H9 (cell line): ENCODE data around the gene ADAMTSL3. TPM values are rescaled to one million over a fixed set of nuclear protein-coding genes. Genes with fewer than 3 reads are reported as not detected.

Source experiments
- DNase-seq: peaks from one replicate; pipeline ENCODE4 v3.0.0-alpha.2; 2017
- H2AFZ ChIP-seq: one replicate; pipeline ENCODE4 v1.6.1; 2013; ENCODE audit warnings: mild to moderate bottlenecking, low read length, control low read depth, moderate library complexity
- H2AK5ac ChIP-seq: 2 replicates; pipeline ENCODE4 v1.6.1; 2013; ENCODE audit warnings: low read length, control low read depth, mixed read lengths; ENCODE audit not compliant: insufficient read length
- H2BK120ac ChIP-seq: one replicate; pipeline ENCODE4 v1.6.1; 2013; ENCODE audit warnings: low read depth, mild to moderate bottlenecking, low read length, control low read depth, inconsistent platforms; ENCODE audit not compliant: poor library complexity, severe bottlenecking
- H2BK12ac ChIP-seq: 2 replicates; pipeline ENCODE4 v1.6.1; 2013; ENCODE audit warnings: low read length, control low read depth, mixed read lengths, low read depth; ENCODE audit not compliant: insufficient read length
- H2BK15ac ChIP-seq: 2 replicates; pipeline ENCODE4 v1.6.1; 2013; ENCODE audit warnings: low read depth, low read length, control low read depth
- H2BK20ac ChIP-seq: one replicate; pipeline ENCODE4 v1.6.1; 2013; ENCODE audit warnings: low read depth, mild to moderate bottlenecking, low read length, control low read depth, inconsistent platforms; ENCODE audit not compliant: poor library complexity, severe bottlenecking
- H2BK5ac ChIP-seq: 2 replicates; pipeline ENCODE4 v1.6.1; 2013; ENCODE audit warnings: low read length, control low read depth, mixed read lengths; ENCODE audit not compliant: insufficient read length
- H3K14ac ChIP-seq: 2 replicates; pipeline ENCODE4 v1.6.1; 2013; ENCODE audit warnings: low read length, control low read depth; ENCODE audit not compliant: insufficient read depth
- H3K18ac ChIP-seq: 2 replicates; pipeline ENCODE4 v1.6.1; 2013; ENCODE audit warnings: low read depth, mild to moderate bottlenecking, mixed read lengths, low read length, control low read depth; ENCODE audit not compliant: insufficient read length
- H3K23ac ChIP-seq: 2 replicates; pipeline ENCODE4 v1.6.1; 2013; ENCODE audit warnings: low read length, control low read depth, mixed read lengths, low read depth; ENCODE audit not compliant: insufficient read length
- H3K23me2 ChIP-seq: 2 replicates; pipeline ENCODE4 v1.6.1; 2013; ENCODE audit warnings: low read depth, mild to moderate bottlenecking, mixed read lengths, low read length, control low read depth; ENCODE audit not compliant: insufficient read length, poor library complexity, severe bottlenecking
- H3K27ac ChIP-seq: 2 replicates; pipeline ENCODE4 v1.5.1; 2013; ENCODE audit warnings: low read length, control low read depth, mixed read lengths, low read depth; ENCODE audit not compliant: insufficient read length
- H3K27me3 ChIP-seq: 2 replicates; pipeline ENCODE4 v1.6.1; 2013; ENCODE audit warnings: low read length, control low read depth, inconsistent platforms; ENCODE audit not compliant: insufficient read depth
- H3K4ac ChIP-seq: 2 replicates; pipeline ENCODE4 v1.6.1; 2013; ENCODE audit warnings: low read depth, mild to moderate bottlenecking, control low read depth, inconsistent platforms, low read length, moderate library complexity
- H3K4me1 ChIP-seq: 2 replicates; pipeline ENCODE4 v1.6.1; 2013; ENCODE audit warnings: low read length, control low read depth, inconsistent platforms; ENCODE audit not compliant: insufficient read depth
- H3K4me2 ChIP-seq: 2 replicates; pipeline ENCODE4 v1.6.1; 2013; ENCODE audit warnings: low read length, control low read depth, mixed read lengths; ENCODE audit not compliant: insufficient read length, insufficient read depth
- H3K56ac ChIP-seq: 2 replicates; pipeline ENCODE4 v1.6.1; 2013; ENCODE audit warnings: low read depth, mild to moderate bottlenecking, mixed read lengths, low read length, control low read depth; ENCODE audit not compliant: insufficient read length
- H3K79me1 ChIP-seq: 2 replicates; pipeline ENCODE4 v1.6.1; 2013; ENCODE audit warnings: low read depth, mild to moderate bottlenecking, moderate library complexity, low read length, control low read depth, inconsistent platforms; ENCODE audit not compliant: insufficient read depth, poor library complexity, severe bottlenecking
- H3K79me2 ChIP-seq: 2 replicates; pipeline ENCODE4 v1.6.1; 2013; ENCODE audit warnings: low read length, control low read depth, inconsistent platforms; ENCODE audit not compliant: insufficient read depth
- H3K9ac ChIP-seq: 2 replicates; pipeline ENCODE4 v1.6.1; 2013; ENCODE audit warnings: low read length, control low read depth, mixed read lengths; ENCODE audit not compliant: insufficient read length; ENCODE audit errors: extremely low read depth
- H3K9me3 ChIP-seq: one replicate; pipeline ENCODE4 v1.6.1; 2013; ENCODE audit warnings: low read depth, low read length, inconsistent platforms; ENCODE audit not compliant: control insufficient read depth
- H3T11ph ChIP-seq: one replicate; pipeline ENCODE4 v1.6.1; 2013; ENCODE audit warnings: mild to moderate bottlenecking, low read length, control low read depth, inconsistent platforms
- H4K20me1 ChIP-seq: one replicate; pipeline ENCODE4 v1.6.1; 2013; ENCODE audit not compliant: control insufficient read depth, insufficient read length, insufficient read depth
- H4K5ac ChIP-seq: 2 replicates; pipeline ENCODE4 v1.6.1; 2013; ENCODE audit warnings: low read depth, mild to moderate bottlenecking, mixed read lengths, low read length, control low read depth; ENCODE audit not compliant: insufficient read length
- H4K8ac ChIP-seq: replicated peaks from 2 replicates; pipeline ENCODE4 v1.6.1; 2013; ENCODE audit warnings: low read length, control low read depth, mixed read lengths, low read depth; ENCODE audit not compliant: insufficient read length
- H4K91ac ChIP-seq: 2 replicates; pipeline ENCODE4 v1.6.1; 2013; ENCODE audit warnings: low read depth, mild to moderate bottlenecking, moderate library complexity, mixed read lengths, low read length, control low read depth; ENCODE audit not compliant: insufficient read length
- H3K27ac Mint-ChIP-seq, 3 experiments: 2 replicates in 2 of 3; 3 replicates in 1 of 3; pipeline ENCODE4 v1.8.0; 2020 to 2021; ENCODE audit warnings: mixed read lengths in 3 of 3, mild to moderate bottlenecking in 1 of 3, moderate library complexity in 1 of 3
- H3K27me3 Mint-ChIP-seq: 2 replicates; pipeline ENCODE4 v1.8.0; 2021; ENCODE audit warnings: low read depth, mild to moderate bottlenecking, moderate library complexity, mixed read lengths
- H3K36me3 Mint-ChIP-seq, 3 experiments: 2 replicates in 2 of 3; 3 replicates in 1 of 3; pipeline ENCODE4 v1.8.0; 2020 to 2021; ENCODE audit warnings: low read depth in 3 of 3, mixed read lengths in 3 of 3; ENCODE audit not compliant: insufficient read depth in 1 of 3
- H3K4me1 Mint-ChIP-seq, 2 experiments: 2 replicates each; pipeline ENCODE4 v1.8.0; 2020; ENCODE audit warnings: mixed read lengths in 2 of 2
- H3K4me3 Mint-ChIP-seq, 2 experiments: 2 replicates in 1 of 2; 3 replicates in 1 of 2; pipeline ENCODE4 v1.8.0; 2020 to 2021; ENCODE audit warnings: mild to moderate bottlenecking in 2 of 2, mixed read lengths in 2 of 2, moderate library complexity in 1 of 2
- H3K9me3 Mint-ChIP-seq, 2 experiments: 2 replicates in 1 of 2; 3 replicates in 1 of 2; pipeline ENCODE4 v1.8.0; 2020; ENCODE audit warnings: mild to moderate bottlenecking in 2 of 2, mixed read lengths in 2 of 2, moderate library complexity in 1 of 2
- CTCF ChIP-seq: fragments of 200-600 bp; sonication (generic); conservative IDR thresholded peaks from 3 replicates; pipeline ENCODE4 v1.8.0; 2021; ENCODE audit warnings: antibody characterized with exemption, mild to moderate bottlenecking
- WGBS: extraction: QIAGEN DNeasy Blood & Tissue Kit; methylation state at CpG from one replicate; pipeline ENCODE4 v1.1.7; 2013; ENCODE audit warnings: missing lambda C conversion rate, low lambda C conversion rate, mixed read lengths; ENCODE audit not compliant: insufficient read length; ENCODE audit errors: extremely low coverage; 5-methylcytosine and 5-hydroxymethylcytosine counted together
- total RNA-seq: library from RNA; stranded (reverse); gene quantifications from 2 replicates; pipeline ENCODE4 v1.2.1, GENCODE V29; 2021

Gene ADAMTSL3
- total RNA-seq, 1 experiment from 2014 or later: 0.39 TPM

- H2BK12ac ChIP-seq: no peak overlapping the region
- H3K9ac ChIP-seq: no peak overlapping the region
- no peaks in the 10 kb centered on the region for H3K27me3 ChIP-seq
- no peaks in the 10 kb centered on the region for H3K27me3 Mint-ChIP-seq
- H3K79me2 ChIP-seq: no peaks in the 10 kb centered on the region
- H3K4me3 Mint-ChIP-seq: no peak overlapping the region
- H3K27ac ChIP-seq: no peak overlapping the region
- no peak overlapping the region for H3K23ac ChIP-seq
- no peaks in the 10 kb centered on the region for H4K20me1 ChIP-seq
- H3K4me1 Mint-ChIP-seq: peaks cover 5 to 10% of the 10 kb centered on the region in 2 experiments; a peak in 3 of 4 replicates
- H3K9me3 ChIP-seq: no peaks in the 10 kb centered on the region
- no peak overlapping the region for H3K14ac ChIP-seq
- H4K5ac ChIP-seq: no peak overlapping the region
- no peaks in the 10 kb centered on the region for H3K23me2 ChIP-seq
- no peaks in the 10 kb centered on the region for H3K4me1 ChIP-seq
- no peak overlapping the region for H4K8ac ChIP-seq
- H2BK120ac ChIP-seq: no peak overlapping the region
- H3K9me3 Mint-ChIP-seq: peaks cover 3 to 6% of the 10 kb centered on the region in 2 experiments
- no CpG with 5 or more reads among the region's 1 CpG for WGBS
- no peak overlapping the region for H4K91ac ChIP-seq
- H3K18ac ChIP-seq: no peak overlapping the region
- H3K4me2 ChIP-seq: no peak overlapping the region
- no peak for DNase-seq
- no peak overlapping the region for H3T11ph ChIP-seq
- no peak overlapping the region for H2AFZ ChIP-seq
- H3K79me1 ChIP-seq: no peaks in the 10 kb centered on the region
- H3K27ac Mint-ChIP-seq: no peak overlapping the region
- H3K36me3 Mint-ChIP-seq: no peaks in the 10 kb centered on the region; a peak in 3 of 7 replicates
- TF ChIP-seq CTCF: no peak
- no peak overlapping the region for H3K4ac ChIP-seq
- no peak overlapping the region for H2BK5ac ChIP-seq
- H2AK5ac ChIP-seq: no peak overlapping the region
- no peak overlapping the region for H2BK20ac ChIP-seq
- H2BK15ac ChIP-seq: no peak overlapping the region
- H3K56ac ChIP-seq: no peak overlapping the region
Measured at GRCh38 chr15:83928392-83928734, 274.4 kb downstream of the ADAMTSL3 start.
